Esophagus muscularis mucosa (tissue), 4 donors: ENCODE results near the gene IRF2BP2.

Experiments
- CTCF ChIP-seq, 3 experiments: fragments of 200-600 bp in 2 of 3; fragments of 450-650 bp in 1 of 3; sonication (generic) in 2 of 3; IDR thresholded peaks; one replicate each; pipeline ENCODE4 v1.5.1; 2017 to 2019; ENCODE audit warnings: antibody characterized with exemption in 3 of 3, mild to moderate bottlenecking in 2 of 3, moderate library complexity in 1 of 3
- EP300 ChIP-seq: sonication (generic); formaldehyde crosslinking; IDR thresholded peaks from one replicate; pipeline ENCODE4 v1.6.1; 2017; ENCODE audit warnings: antibody characterized with exemption
- POLR2A ChIP-seq: fragments of 450-650 bp; IDR thresholded peaks from one replicate; pipeline ENCODE4 v1.6.1; 2017; ENCODE audit warnings: antibody characterized with exemption, moderate library complexity, mild to moderate bottlenecking, low read depth
- POLR2AphosphoS5 ChIP-seq, 2 donors: sonication (generic); formaldehyde crosslinking; IDR thresholded peaks; one replicate each; pipeline ENCODE4 v1.6.1; 2017; ENCODE audit warnings: antibody characterized with exemption in 2 of 2

- no peak for TF ChIP-seq POLR2A
- TF ChIP-seq EP300, result no peak
- TF ChIP-seq CTCF (IDR thresholded peaks at IDR 0.05), result no peak
- TF ChIP-seq POLR2AphosphoS5 (IDR thresholded peaks at IDR 0.05), result no peak
These were observed 27.2 kb downstream of the IRF2BP2 start for GRCh38 chr1:234582681-234583301.
